H1 (cell line): ENCODE results near the gene ADSS1. TPM values are rescaled to one million over a fixed set of nuclear protein-coding genes. Genes with fewer than 3 reads are reported as not detected.

Experiments
- CTCF ChIA-PET: fragments of 300-600 bp; sonication (Branson Sonifier 250); formaldehyde crosslinking; loops from one replicate; lab custom pipeline; 2021; ENCODE audit not compliant: partially characterized antibody; lab: Charles Lee
- POLR2A ChIA-PET: fragments of 300-600 bp; sonication (Branson Sonifier 250); formaldehyde crosslinking; loops from one replicate; lab custom pipeline; 2021; ENCODE audit warnings: inconsistent platforms; ENCODE audit not compliant: partially characterized antibody; lab: Charles Lee
- DNase-seq, 2 experiments: peaks; one replicate each; pipeline versions ENCODE4 v3.0.0 to v3.0.0-alpha.2; 2010 to 2022; ENCODE audit warnings: low spot score in 2 of 2, low read depth in 1 of 2, mixed read lengths in 1 of 2
- FAIRE-seq: peaks from 2 replicates; lab custom pipeline; 2011; peaks lifted over from hg19 to GRCh38; lab: Jason Lieb, UNC
- H2AFZ ChIP-seq: 2 replicates; pipeline ENCODE4 v1.8.1; 2012; ENCODE audit warnings: low read length, inconsistent platforms
- H2AK5ac ChIP-seq: 2 replicates; pipeline ENCODE4 v1.6.1; 2013; ENCODE audit warnings: low read depth, low read length
- H2BK120ac ChIP-seq: replicated peaks from 2 replicates; pipeline ENCODE3; 2013; ENCODE audit warnings: low read depth, low read length, inconsistent platforms
- H2BK12ac ChIP-seq: 2 replicates; pipeline ENCODE4 v1.6.1; 2013; ENCODE audit warnings: low read depth, low read length
- H2BK15ac ChIP-seq: 2 replicates; pipeline ENCODE4 v1.6.1; 2013; ENCODE audit warnings: low read length
- H2BK20ac ChIP-seq: 2 replicates; pipeline ENCODE4 v1.6.1; 2013; ENCODE audit warnings: low read length
- H2BK5ac ChIP-seq: 2 replicates; pipeline ENCODE4 v1.6.1; 2013; ENCODE audit warnings: low read depth, low read length
- H3K14ac ChIP-seq: 2 replicates; pipeline ENCODE4 v1.6.1; 2013; ENCODE audit warnings: inconsistent platforms; ENCODE audit not compliant: insufficient read length
- H3K18ac ChIP-seq: 2 replicates; pipeline ENCODE4 v1.6.1; 2013; ENCODE audit warnings: low read length; ENCODE audit errors: extremely low read depth
- H3K23ac ChIP-seq: 2 replicates; pipeline ENCODE4 v1.6.1; 2013; ENCODE audit warnings: inconsistent platforms; ENCODE audit not compliant: insufficient read length
- H3K23me2 ChIP-seq: 2 replicates; pipeline ENCODE4 v1.6.1; 2013; ENCODE audit warnings: low read depth, low read length
- H3K27ac ChIP-seq: 2 replicates; pipeline ENCODE4 v1.6.1; 2011; ENCODE audit warnings: low read depth, low read length, inconsistent platforms
- H3K27me3 ChIP-seq, 4 experiments: replicated peaks in 1 of 4; 1 replicate in 1 of 4; 2 replicates in 3 of 4; pipeline versions ENCODE4 v1.6.1 to v1.8.1; 2011 to 2013; ENCODE audit warnings: low read length in 3 of 4, mild to moderate bottlenecking in 3 of 4, inconsistent platforms in 2 of 4, mixed read lengths in 2 of 4, moderate library complexity in 1 of 4; ENCODE audit not compliant: control insufficient read depth in 3 of 4, insufficient read depth in 3 of 4; ENCODE audit errors: extremely low read depth in 1 of 4
- H3K36me3 ChIP-seq, 4 experiments: 2 replicates each; pipeline versions ENCODE4 v1.6.1 to v1.8.1; 2011 to 2013; ENCODE audit warnings: mild to moderate bottlenecking in 4 of 4, low read length in 3 of 4, moderate library complexity in 2 of 4, control low read depth in 1 of 4, inconsistent platforms in 1 of 4; ENCODE audit not compliant: insufficient read depth in 4 of 4, control insufficient read depth in 2 of 4
- H3K4ac ChIP-seq: replicated peaks from 2 replicates; pipeline ENCODE3; 2013; ENCODE audit warnings: low read length, low read depth, mixed read lengths, inconsistent platforms; ENCODE audit not compliant: insufficient read length
- H3K4me1 ChIP-seq, 4 experiments: replicated peaks in 1 of 4; 1 replicate in 1 of 4; 2 replicates in 3 of 4; pipeline versions ENCODE4 v1.6.1 to v1.8.1; 2011 to 2013; ENCODE audit warnings: low read length in 3 of 4, inconsistent platforms in 2 of 4, mixed read lengths in 1 of 4; ENCODE audit not compliant: insufficient read depth in 4 of 4, control insufficient read depth in 3 of 4
- H3K4me2 ChIP-seq, 2 experiments: 2 replicates each; pipeline versions ENCODE4 v1.6.1 to v1.8.1; 2011 to 2013; ENCODE audit warnings: low read depth in 2 of 2, low read length in 2 of 2, control low read depth in 1 of 2, inconsistent platforms in 1 of 2, mild to moderate bottlenecking in 1 of 2; ENCODE audit not compliant: insufficient read depth in 1 of 2
- H3K4me3 ChIP-seq, 4 experiments: fragments of 200-600, 300-600 bp in 1 of 4; sonication (generic), shearing (Covaris generic), sonication (Bioruptor Twin) in 1 of 4; 2 replicates each; pipeline versions ENCODE4 v1.5.1 to v1.8.1; 2011 to 2016; ENCODE audit warnings: low read length in 4 of 4, low read depth in 3 of 4, control low read depth in 2 of 4, inconsistent platforms in 2 of 4, mild to moderate bottlenecking in 2 of 4, mixed read lengths in 1 of 4, moderate library complexity in 1 of 4; ENCODE audit not compliant: insufficient read depth in 2 of 4; ENCODE audit errors: extremely low read depth in 1 of 4
- H3K56ac ChIP-seq: replicated peaks from 2 replicates; pipeline ENCODE3; 2013; ENCODE audit warnings: low read depth, mild to moderate bottlenecking, mixed read lengths, low read length, inconsistent platforms; ENCODE audit not compliant: insufficient read length
- H3K79me1 ChIP-seq: 2 replicates; pipeline ENCODE4 v1.6.1; 2013; ENCODE audit warnings: low read depth, low read length, control low read depth
- H3K79me2 ChIP-seq, 2 experiments: 2 replicates each; pipeline versions ENCODE4 v1.6.1 to v1.8.1; 2012 to 2013; ENCODE audit warnings: low read length in 2 of 2, mild to moderate bottlenecking in 2 of 2, inconsistent platforms in 1 of 2; ENCODE audit not compliant: insufficient read depth in 2 of 2, control insufficient read depth in 1 of 2
- H3K9ac ChIP-seq, 4 experiments: replicated peaks in 1 of 4; 1 replicate in 1 of 4; 2 replicates in 3 of 4; pipeline versions ENCODE4 v1.6.1 to v1.8.1; 2011 to 2013; ENCODE audit warnings: low read depth in 3 of 4, low read length in 3 of 4, control low read depth in 2 of 4, mild to moderate bottlenecking in 2 of 4, moderate library complexity in 2 of 4, inconsistent platforms in 1 of 4; ENCODE audit errors: extremely low read depth in 1 of 4
- H3K9me3 ChIP-seq, 2 experiments: 2 replicates each; pipeline versions ENCODE4 v1.6.1 to v1.8.1; 2012 to 2013; ENCODE audit warnings: mild to moderate bottlenecking in 2 of 2, moderate library complexity in 2 of 2, control low read depth in 1 of 2, inconsistent platforms in 1 of 2, low read depth in 1 of 2, low read length in 1 of 2, mixed read lengths in 1 of 2; ENCODE audit not compliant: insufficient read depth in 2 of 2
- H4K20me1 ChIP-seq, 2 experiments: replicated peaks in 1 of 2; 2 replicates each; pipeline versions ENCODE3 to v1.8.1; 2011 to 2013; ENCODE audit warnings: inconsistent platforms in 2 of 2, low read length in 2 of 2, mild to moderate bottlenecking in 1 of 2; ENCODE audit not compliant: insufficient read depth in 2 of 2, control insufficient read depth in 1 of 2
- H4K5ac ChIP-seq: 2 replicates; pipeline ENCODE4 v1.6.1; 2013; ENCODE audit warnings: low read length, low read depth, mixed read lengths, inconsistent platforms; ENCODE audit not compliant: insufficient read length
- H4K8ac ChIP-seq: 2 replicates; pipeline ENCODE4 v1.8.0; 2013; ENCODE audit warnings: mild to moderate bottlenecking, moderate library complexity, low read length, inconsistent platforms; ENCODE audit not compliant: insufficient read depth; ENCODE audit errors: extremely low read depth
- H4K91ac ChIP-seq: replicated peaks from 2 replicates; pipeline ENCODE3; 2013; ENCODE audit warnings: low read length, mixed read lengths, inconsistent platforms; ENCODE audit not compliant: insufficient read length
- CBX8 ChIP-seq: fragments of 300-800, 300-1000 bp; sonication (generic); IDR thresholded peaks from 2 replicates; pipeline ENCODE4 v1.7.1; 2016; ENCODE audit warnings: low read depth, low read length, borderline replicate concordance
- CHD1 ChIP-seq: IDR thresholded peaks from 2 replicates; pipeline ENCODE4 v1.6.1; 2012; ENCODE audit warnings: low read depth, low read length, improper control_type of control experiment
- CHD2 ChIP-seq: IDR thresholded peaks from 2 replicates; pipeline ENCODE4 v1.6.1; 2012; ENCODE audit warnings: low read length, improper control_type of control experiment
- CTBP2 ChIP-seq: IDR thresholded peaks from 2 replicates; pipeline ENCODE4 v1.7.0; 2011; ENCODE audit warnings: borderline replicate concordance, mild to moderate bottlenecking, moderate library complexity, mixed read lengths, low read length; ENCODE audit not compliant: insufficient read depth, insufficient read length
- KDM5A ChIP-seq: fragments of 200-600 bp; IDR thresholded peaks from 2 replicates; pipeline ENCODE4 v1.7.1; 2012; ENCODE audit warnings: mild to moderate bottlenecking, low read length, inconsistent platforms, mixed read lengths
- POU5F1 ChIP-seq: IDR thresholded peaks from 2 replicates; pipeline ENCODE4 v1.6.1; 2011; ENCODE audit warnings: low read depth, mild to moderate bottlenecking, low read length, moderate library complexity
- RXRA ChIP-seq: IDR thresholded peaks from 2 replicates; pipeline ENCODE4 v1.6.1; 2011; ENCODE audit warnings: low read depth, mild to moderate bottlenecking, low read length, moderate library complexity; ENCODE audit not compliant: insufficient read depth
- SIN3A ChIP-seq, 2 experiments: IDR thresholded peaks in 1 of 2; conservative IDR thresholded peaks in 1 of 2; 2 replicates each; pipeline ENCODE4 v1.6.1; 2011 to 2012; ENCODE audit warnings: low read length in 2 of 2, improper control_type of control experiment in 1 of 2, low read depth in 1 of 2, mild to moderate bottlenecking in 1 of 2
- SIRT6 ChIP-seq: IDR thresholded peaks from one replicate; pipeline ENCODE4 v1.7.1; 2012; ENCODE audit warnings: low read length, inconsistent platforms
- SIX5 ChIP-seq: IDR thresholded peaks from 2 replicates; pipeline ENCODE4 v1.6.1; 2011; ENCODE audit warnings: mild to moderate bottlenecking, low read depth, low read length
- SUZ12 ChIP-seq: fragments of 200-600 bp; sonication (generic); IDR thresholded peaks from 2 replicates; pipeline ENCODE4 v1.6.1; 2012; ENCODE audit warnings: mild to moderate bottlenecking, inconsistent platforms, low read length, moderate library complexity, mixed read lengths
- TEAD4 ChIP-seq: IDR thresholded peaks from 2 replicates; pipeline ENCODE4 v1.6.1; 2012; ENCODE audit warnings: low read depth, low read length, inconsistent platforms, mixed read lengths
- ZNF274 ChIP-seq: IDR thresholded peaks from 2 replicates; pipeline ENCODE4 v1.7.0; 2012; ENCODE audit warnings: low read length, borderline replicate concordance; ENCODE audit errors: extremely low read depth
- WGBS, 2 experiments: shearing (Covaris generic) in 1 of 2; methylation state at CpG; one replicate each; pipeline versions ENCODE4 v1.1.6 to v1.1.7; 2013 to 2015; ENCODE audit warnings: low lambda C conversion rate in 2 of 2, mixed read lengths in 2 of 2, inconsistent platforms in 1 of 2, low coverage in 1 of 2, missing lambda C conversion rate in 1 of 2; ENCODE audit not compliant: insufficient replicate concordance in 2 of 2, insufficient coverage in 1 of 2, insufficient read length in 1 of 2; ENCODE audit errors: extremely low coverage in 1 of 2, missing lambda C conversion rate in 1 of 2; 5-methylcytosine and 5-hydroxymethylcytosine counted together
- polyA plus RNA-seq, 7 experiments: library from polyadenylated mRNA; depleted of rRNA in 3 of 7; stranded (reverse) in 5 of 7; unstranded in 2 of 7; fragments of >200 nt in 5 of 7; fragments of 200-250 nt in 2 of 7; gene quantifications; 1 replicate in 5 of 7; 2 replicates in 1 of 7; 4 replicates in 1 of 7; pipeline versions ENCODE4 v1.2.1 to v1.2.3, GENCODE V29; 2011 to 2013; ENCODE audit warnings: missing spikeins in 2 of 7, mixed read lengths in 2 of 7
- total RNA-seq: library from RNA; stranded (reverse); fragmentation: NEBNext Ultra II Directional; extraction: Animal tissue kit (Norgen Biotek cat#: 25700); gene quantifications from 2 replicates; pipeline ENCODE4 v1.2.1, GENCODE V29; 2021

Gene ADSS1
- total and polyA plus RNA-seq, 2 of the 8 experiments (the other 6 are each of a cell fraction or from before 2014, with no cell fraction given), result 7.1 to 7.9 TPM

- H3K27me3 ChIP-seq, result no peaks in the 10 kb centered on the region
- no peak overlapping the region for H4K91ac ChIP-seq
- no peaks in the 10 kb centered on the region for H3K4me1 ChIP-seq
- H2AK5ac ChIP-seq, result no peak overlapping the region
- no peak overlapping the region for H3K18ac ChIP-seq
- FAIRE-seq (no peak), DNase-seq (no peak)
- ChIA-PET CTCF (interaction anchor here (1.0 to 4.7 kb wide), 2 partner anchors 11 to 14 kb away, joined by 4 to 31 read pairs; no protein-coding TSS in a partner anchor), POLR2A (no interaction called here)
- H2BK12ac ChIP-seq, result no peak overlapping the region
- H3K9me3 ChIP-seq, result no peaks in the 10 kb centered on the region
- 89% methylated on average over 12 of the region's 13 CpGs; no CpG with 5 or more reads in 1 of the 2 experiments for WGBS, 2 experiments
- no peak overlapping the region for H3K9ac ChIP-seq
- H3K27ac ChIP-seq, result no peak overlapping the region
- no peak overlapping the region for H3K14ac ChIP-seq
- H4K8ac ChIP-seq, result 0 out of 2 replicates have a peak overlapping the region, but pooled peaks have one; percentile 35
- no peak overlapping the region for H2BK20ac ChIP-seq
- no peaks in the 10 kb centered on the region for H3K79me2 ChIP-seq
- no peak overlapping the region for H3K4ac ChIP-seq
- H3K4me2 ChIP-seq, result no peak overlapping the region
- H2BK15ac ChIP-seq, result no peak overlapping the region
- peaks cover 12 to 13% of the 10 kb centered on the region in 2 experiments for H4K20me1 ChIP-seq
- no peaks in the 10 kb centered on the region for H3K36me3 ChIP-seq
- no peak overlapping the region for H3K56ac ChIP-seq
- no peak overlapping the region for H4K5ac ChIP-seq
- H3K23ac ChIP-seq, result no peak overlapping the region
- no peak overlapping the region for H3K4me3 ChIP-seq
- H2BK5ac ChIP-seq, result no peak overlapping the region
- H3K23me2 ChIP-seq, result no peaks in the 10 kb centered on the region
- TF ChIP-seq SUZ12, result no peak
- no peak for TF ChIP-seq CBX8
- TF ChIP-seq TEAD4, result no peak
- TF ChIP-seq CHD2, result no peak
- no peak for TF ChIP-seq CTBP2
- TF ChIP-seq RXRA, result no peak
- TF ChIP-seq KDM5A, result no peak
- TF ChIP-seq SIRT6, result no peak
- TF ChIP-seq ZNF274, result no peak
- no peak for TF ChIP-seq SIN3A (conservative IDR thresholded peaks at IDR 0.05 in 1 of 2, IDR thresholded peaks at IDR 0.05 in 1 of 2; ENCODE audit: low read depth in 1 of 2, low read length in 2 of 2)
- TF ChIP-seq POU5F1, result no peak
- TF ChIP-seq SIX5, result no peak
- TF ChIP-seq CHD1, result no peak
- no peaks in the 10 kb centered on the region; the same call in 1 of the 2 replicates for H3K79me1 ChIP-seq
- H2AFZ ChIP-seq, result no peak overlapping the region
- H2BK120ac ChIP-seq, result no peak overlapping the region
These were observed 58.7 kb downstream of the ADSS1 start for GRCh38 chr14:104782808-104783139.
